GM21576 (cell line): ENCODE data around the gene KEAP1.
"Not testable (repeated sequence)": the region's sequence is repeated elsewhere in the genome, so short reads cannot be mapped to it uniquely, and the experiment has no call there.

Experiments used
- ATAC-seq: cut with Tn5 transposase; IDR thresholded peaks from one replicate; pipeline ENCODE4 v1.9.1; 2021; ENCODE audit warnings: mild to moderate bottlenecking, moderate library complexity; ENCODE audit not compliant: unreplicated experiment

KEAP1 gene

DNA sequence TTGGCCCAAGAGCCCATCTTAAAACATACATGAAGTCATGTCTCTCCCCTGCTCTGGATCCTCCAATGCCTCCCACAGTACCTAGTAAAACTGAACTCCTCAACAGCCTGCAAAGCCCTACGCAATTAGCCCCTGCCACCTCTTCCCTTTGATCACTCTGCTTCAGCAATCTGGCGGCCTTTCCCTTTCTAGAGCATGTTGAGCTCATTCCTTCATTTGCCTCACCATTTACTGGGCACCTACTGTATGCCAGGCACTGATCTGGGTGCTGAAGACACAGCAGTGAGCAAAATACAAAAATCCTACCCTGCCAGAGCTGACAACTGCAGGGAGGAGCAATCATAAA lies 2.9 kb downstream of the KEAP1 start:
- ATAC-seq, result no peak

DNA sequence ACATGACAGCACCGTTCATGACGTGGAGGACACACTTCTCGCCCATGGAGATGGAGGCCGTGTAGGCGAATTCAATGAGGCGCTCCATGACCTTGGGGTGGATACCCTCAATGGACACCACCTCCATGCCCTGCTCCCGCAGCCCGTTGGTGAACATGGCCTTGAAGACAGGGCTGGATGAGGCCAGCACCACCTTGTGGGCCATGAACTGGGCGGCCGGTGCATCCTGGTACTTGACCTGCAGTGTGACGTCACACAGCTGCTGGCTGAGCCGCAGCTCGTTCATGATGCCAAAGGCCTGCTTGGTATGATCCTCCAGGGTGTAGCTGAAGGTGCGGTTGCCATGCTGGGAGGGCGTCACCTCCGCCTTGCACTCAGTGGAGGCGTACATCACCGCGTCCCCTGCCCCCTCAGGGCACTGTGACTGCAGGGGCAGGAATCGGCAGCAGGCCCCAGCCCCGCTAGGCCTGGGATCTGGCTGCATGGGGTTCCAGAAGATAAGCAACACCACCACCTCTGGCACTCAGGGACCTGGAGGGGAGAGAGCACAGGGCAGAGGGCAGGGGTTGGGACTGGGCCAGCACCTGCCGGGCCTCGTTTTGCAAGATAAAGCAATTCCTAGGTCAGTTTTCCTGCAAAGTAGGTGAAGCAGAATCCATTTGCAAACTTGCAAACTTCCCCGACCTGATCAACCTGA lies 3.5 kb downstream of the KEAP1 start:
- no peak for ATAC-seq

DNA sequence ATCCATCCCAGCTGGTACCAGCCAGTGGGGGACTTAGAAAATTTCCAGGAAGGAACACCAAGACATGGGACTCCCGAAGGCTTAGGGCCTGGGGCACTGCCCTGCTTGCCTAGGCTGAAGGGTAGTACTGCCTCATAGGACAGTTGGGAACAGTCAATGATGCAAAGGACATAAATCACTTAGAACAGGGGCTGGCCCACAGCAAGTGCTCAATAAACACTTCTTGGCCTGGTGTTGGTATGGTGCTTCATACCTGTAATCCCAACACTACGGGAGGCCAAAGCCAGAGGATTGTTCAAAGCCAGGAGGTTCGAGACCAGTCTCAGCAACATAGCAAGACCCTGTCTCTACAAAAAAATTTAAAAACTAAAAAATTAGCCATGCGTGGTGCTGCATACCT lies 5.8 kb downstream of the KEAP1 start:
- no peak for ATAC-seq

DNA sequence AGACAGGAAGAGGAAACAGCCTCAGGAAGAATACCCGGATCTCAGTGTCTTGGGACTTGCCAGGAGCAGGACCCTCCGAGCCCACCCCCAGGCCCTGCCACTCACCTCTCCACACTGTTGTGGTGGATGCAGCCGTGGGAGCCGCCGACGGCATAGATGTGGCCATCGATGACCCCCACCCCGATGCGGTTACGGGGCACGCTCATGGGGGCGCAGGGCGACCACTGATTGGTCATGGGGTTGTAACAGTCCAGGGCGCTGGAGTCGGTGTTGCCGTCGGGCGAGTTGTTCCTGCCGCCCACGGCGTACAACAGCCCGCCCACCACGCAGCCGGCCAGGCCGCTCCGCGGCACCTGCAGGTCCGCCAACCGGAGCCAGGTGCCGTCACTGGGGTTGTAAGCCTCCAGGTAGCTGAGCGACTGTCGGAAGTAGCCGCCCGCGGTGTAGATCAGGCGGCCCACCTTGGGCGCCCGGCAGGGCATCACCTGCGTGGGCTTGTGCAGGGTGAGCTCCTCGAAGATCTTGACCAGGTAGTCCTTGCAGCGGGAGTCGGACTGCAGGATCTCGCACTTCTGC lies 11.6 kb downstream of the KEAP1 start:
- ATAC-seq, result no peak

DNA sequence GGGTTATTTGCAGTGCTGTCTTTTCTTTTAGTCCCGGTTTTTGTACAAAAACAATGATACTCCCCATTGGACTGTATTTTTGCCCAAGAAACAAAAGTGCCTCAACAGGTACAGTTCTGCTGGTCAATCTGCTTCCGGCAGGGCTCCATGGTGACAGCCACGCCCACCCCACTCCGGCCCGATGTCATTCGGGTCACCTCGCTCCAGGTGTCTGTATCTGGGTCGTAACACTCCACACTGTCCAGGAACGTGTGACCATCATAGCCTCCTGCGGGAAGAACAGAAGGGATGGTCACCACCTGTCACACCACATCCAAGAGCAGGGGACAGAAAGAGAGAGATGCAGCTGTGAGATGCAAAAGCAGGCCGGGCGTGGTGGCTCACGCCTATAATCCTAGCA lies 16.6 kb downstream of the KEAP1 start:
- ATAC-seq, result no peak

DNA sequence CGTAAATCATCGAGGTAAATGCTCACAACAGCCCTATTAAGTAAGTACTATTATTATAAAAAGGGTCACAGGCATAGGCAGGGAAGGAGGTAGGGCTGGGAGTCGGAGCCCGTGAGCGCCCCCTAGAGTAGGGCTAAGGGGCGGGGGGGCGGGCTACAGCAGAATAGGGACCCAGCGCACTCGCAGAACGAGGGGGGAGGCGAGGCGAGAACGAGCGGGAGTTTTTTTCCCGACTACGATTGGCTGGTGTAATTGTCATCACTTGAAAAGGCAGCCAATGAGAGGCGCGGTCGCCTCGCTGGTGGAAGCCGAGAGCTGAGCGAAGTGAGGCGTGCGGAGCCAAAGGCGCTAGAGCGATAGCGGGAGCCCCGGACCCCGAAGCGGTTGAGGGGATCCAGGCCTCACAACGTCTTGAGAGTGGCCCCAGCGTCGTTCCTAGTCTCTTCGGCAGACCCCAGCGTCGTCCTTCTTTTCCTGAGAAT lies 24.2 kb downstream of the KEAP1 start:
- no peak for ATAC-seq

DNA sequence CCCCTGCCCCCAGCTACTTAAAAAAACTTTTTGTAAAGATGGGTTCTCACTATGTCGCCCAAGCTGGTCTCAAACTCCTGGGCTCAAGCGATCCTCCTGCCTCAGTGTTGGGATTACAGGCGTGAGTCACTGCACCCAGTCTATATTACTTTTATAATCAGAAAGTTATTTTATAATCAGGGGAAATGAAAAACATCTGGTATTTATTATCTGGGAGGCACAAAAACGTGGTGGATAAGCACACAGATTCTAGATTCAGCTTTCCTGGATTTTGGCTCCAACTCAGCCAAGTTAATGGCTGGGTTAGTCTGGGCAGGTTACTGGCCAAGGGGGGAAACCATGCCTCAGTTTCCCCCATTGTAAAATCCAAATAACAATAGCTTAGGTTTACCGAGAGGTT lies 24.7 kb downstream of the KEAP1 start:
- ATAC-seq, result no peak

DNA sequence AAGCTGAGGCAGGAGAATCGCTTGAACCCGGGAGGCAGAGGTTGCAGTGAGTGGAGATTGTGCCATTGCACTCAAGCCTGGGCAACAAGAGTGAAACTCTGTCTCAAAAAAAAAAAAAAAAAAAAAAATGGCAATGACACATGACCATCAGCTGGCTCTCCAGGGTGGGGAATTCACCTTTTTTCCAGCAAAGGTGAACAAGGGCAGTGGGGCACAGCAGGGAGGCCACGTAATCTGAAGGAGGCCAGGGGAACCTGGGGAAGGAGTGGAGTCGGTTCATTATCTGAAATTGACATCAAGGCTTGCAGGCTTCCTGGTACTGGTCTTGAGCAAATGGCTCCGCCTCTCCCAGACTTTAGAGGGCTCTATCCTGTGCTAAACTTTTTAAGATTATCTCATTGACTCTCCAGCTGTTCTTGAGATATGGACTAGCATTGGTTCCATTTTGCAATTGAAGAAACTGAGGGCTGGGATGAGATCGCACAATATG lies 28.1 kb downstream of the KEAP1 start:
- ATAC-seq, result no peak

DNA sequence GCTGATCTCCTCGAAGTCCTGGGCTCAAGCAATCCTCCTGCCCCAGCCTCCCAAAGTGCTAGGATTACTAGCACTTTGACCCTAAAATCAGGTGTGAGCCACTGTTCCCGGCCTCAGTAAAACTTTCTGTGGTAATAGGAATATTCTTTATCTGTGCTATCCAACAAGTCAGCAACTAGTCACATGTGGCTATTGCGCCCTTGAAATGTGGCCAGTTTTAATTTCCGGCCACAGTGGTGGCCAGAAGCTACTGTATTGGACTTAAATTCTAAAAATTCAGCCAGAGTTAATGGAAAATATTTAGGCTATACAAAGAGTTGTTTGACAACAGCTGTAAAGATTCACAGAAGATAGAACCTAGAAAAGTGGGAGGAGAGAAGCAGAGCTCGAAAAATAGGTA lies 30.0 kb downstream of the KEAP1 start:
- no peak for ATAC-seq

DNA sequence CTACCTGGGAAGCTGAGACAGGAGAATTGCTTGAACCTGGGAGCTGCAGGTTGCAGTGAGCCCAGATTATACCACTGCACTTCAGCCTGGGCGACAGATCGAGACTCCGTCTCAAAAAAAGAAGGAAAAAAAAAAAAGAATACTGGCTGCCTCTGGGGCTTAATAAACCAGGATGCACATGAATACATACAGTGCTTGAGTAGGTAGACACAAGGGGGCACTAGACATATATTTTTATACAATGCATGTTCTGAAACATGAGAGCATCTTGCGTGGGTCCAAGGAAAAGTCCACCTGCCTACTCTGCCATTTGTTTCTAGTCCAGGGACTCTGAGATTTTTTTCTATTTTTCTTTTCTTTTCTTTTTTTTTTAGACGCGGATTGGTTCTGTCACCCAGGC lies 31.2 kb downstream of the KEAP1 start:
- no peak for ATAC-seq

DNA sequence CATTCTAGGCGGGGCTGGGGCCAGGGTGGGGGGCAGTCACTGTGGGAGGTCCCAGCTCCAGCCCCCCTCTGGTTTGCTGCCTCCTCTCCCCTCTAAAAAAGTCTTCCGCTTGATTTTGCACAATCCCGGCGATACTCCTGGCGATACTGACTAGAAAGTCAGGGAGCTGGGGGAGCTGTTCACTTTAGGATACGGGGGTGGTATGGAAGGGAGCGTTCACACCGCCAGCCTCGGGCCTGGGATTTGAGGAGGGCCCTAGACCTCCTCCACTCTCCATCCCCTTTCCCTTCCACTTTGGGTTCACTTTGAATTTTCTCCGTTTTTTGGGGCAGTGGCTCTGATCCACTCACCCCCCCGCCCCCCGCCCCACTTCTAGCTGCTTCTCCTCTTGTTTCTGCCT lies 35.0 kb downstream of the KEAP1 start:
- ATAC-seq, result no peak

DNA sequence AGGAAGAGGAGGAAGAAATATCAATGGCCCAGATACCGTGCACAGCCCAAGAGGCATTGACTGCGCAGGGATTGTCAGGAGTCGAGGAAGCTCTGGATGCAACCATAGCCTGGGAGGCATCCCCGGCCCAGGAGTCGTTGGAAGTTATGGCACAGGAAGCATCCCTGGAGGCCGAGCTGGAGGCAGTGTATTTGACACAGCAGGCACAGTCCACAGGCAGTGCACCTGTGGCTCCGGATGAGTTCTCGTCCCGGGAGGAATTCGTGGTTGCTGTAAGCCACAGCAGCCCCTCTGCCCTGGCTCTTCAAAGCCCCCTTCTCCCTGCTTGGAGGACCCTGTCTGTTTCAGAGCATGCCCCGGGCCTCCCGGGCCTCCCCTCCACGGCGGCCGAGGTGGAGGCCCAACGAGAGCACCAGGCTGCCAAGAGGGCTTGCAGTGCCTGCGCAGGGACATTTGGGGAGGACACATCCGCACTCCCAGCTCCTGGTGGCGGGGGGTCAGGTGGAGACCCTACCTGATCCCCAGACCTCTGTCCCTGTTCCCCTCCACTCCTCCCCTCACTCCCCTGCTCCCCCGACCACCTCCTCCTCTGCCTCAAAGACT lies 36.0 kb downstream of the KEAP1 start:
- ATAC-seq, result no peak

DNA sequence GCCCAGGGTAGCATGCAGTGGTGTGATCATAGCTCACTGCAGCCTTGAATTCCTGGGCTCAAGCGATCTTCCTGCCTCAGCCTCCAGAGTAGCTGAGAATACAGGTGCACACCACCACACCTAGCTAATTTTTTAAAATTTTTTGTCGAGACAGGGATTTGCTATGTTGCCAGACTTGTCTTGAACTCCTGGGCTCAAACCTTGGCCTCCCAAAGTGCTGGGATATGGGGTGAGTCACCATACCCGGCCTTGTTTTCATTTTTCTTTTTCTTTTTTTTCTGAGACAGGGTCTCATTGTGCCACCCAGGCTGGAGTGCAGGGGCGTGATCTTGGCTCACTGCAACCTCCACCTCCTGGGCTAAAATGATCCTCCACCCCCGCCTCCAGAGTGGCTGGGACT lies 38.7 kb downstream of the KEAP1 start:
- no peak for ATAC-seq

DNA sequence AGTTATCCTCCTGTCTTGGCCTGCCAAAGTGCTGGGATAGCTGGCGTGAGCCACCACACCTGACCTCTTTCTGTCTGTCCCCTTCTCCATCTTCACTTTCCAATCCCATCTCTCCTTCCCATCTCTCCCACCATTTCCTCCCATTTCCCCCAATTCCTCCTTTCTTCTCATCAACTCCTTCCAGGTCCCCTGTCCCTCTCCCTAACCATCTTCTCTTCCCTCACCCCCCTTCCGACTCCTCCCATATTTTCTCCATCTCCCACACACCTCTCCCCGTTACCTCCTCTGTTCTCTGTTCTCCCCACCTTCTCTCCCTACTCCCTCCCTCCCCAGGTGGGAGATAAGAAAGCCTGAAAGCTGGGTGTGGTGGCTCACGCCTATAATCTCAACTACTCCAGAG lies 40.6 kb downstream of the KEAP1 start:
- ATAC-seq, result no peak

DNA sequence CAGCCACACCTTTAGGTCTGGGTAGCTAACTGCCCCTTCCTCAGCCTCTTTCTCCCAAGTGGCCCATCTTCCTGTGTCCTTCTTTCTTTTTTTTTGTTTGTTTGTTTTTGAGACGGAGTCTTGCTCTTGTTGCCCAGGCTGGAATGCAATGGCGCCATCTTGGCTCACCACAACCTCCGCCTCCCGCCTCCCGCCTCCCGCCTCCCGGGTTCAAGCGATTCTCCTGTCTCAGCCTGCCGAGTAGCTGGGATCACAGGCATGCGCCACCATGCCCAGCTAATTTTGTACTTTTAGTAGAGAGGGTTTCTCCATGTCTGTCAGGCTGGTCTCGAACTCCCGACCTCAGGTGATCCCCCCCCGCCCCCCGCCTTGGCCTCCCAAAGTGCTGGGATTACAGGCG lies 41.1 kb downstream of the KEAP1 start:
- ATAC-seq, result not testable (repeated sequence)

DNA sequence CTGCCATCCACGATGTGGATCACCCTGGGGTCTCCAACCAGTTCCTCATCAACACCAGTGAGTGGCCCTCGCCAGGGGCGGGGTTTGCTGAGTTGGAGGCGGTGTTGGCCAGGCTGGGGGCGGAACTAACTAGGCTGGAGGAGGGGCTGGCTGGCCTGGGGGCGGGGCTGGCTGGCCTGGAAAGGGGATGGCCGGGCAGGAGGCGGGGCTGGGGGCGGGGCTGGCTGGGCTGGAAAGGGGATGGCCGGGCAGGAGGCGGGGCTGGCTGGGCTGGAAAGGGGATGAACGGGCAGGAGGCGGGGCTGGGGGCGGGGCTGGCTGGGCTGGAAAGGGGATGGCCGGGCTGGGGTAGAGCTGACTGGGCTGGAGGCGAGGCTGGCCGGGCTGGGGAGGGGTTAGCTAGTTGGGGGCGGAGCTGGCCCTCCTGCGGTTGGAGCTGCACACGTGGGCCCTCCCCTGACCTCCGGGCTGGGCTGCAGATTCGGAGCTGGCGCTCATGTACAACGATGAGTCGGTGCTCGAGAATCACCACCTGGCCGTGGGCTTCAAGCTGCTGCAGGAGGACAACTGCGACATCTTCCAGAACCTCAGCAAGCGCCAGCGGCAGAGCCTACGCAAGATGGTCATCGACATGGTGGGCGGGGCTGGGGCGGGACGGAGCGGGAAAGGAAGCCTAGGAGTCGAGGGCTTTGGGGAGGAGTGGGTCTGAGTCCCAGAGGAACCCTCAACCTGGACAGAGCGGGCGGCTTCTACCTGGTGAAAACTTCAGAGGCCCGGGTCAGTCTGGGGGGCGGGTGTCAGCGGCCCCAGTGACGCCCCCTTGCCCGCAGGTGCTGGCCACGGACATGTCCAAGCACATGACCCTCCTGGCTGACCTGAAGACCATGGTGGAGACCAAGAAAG lies 41.9 kb downstream of the KEAP1 start:
- peak; percentile 81 for ATAC-seq

DNA sequence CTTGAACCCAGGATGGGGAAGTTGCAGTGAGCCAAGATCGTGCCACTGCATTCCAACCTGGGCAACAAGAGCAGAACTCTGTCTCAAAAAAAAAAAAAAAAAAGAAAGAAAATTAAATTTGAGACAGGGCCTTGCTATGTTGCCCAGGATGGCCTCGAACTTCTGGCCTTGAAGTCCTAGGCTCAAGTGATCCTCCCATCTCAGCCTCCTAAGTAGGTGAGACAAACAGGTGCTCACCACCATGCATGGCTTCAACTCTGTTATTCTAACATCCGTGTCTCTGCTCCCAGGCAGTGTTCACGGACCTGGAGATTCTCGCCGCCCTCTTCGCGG lies 42.5 kb downstream of the KEAP1 start:
- ATAC-seq, result no peak

DNA sequence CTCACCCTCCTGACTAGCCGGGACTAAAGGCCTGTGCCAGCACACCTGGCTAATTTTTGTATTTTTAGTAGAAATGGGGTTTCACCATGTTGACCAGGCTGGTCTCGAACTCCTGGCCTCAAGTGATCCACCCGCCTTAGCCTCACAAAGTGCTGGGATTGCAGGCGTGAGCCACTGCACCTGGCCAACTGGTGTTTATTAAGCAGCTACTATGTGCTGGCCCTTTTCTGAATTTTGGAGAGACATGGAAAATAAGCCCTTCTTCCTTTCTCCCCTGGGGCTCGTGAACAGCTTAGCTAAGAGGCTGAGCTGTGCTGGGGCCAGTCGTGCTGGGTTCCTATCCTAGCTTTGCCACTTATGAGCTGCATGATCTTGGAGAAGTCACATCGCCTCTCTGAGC lies 44.4 kb downstream of the KEAP1 start:
- ATAC-seq, result not testable (repeated sequence)

DNA sequence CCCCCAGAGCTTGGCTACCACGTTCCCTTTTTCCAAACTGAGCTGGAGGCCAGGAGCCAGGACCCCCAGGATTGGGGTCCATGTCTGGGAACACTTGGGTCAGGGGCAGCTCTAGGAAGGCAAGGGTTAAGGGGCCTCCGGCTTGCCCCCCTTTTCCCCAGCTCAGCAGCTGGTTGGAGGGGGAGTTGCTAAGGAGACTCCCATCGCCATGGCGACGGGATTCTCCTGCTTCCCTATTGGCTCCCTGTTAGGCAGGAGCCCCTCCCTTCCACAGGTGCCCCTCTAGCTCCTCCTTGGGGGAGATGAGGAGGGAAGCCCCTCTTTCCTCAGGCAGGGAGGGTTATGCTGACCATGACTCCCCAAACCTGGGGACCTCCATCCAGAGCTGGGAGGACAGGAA lies 48.9 kb downstream of the KEAP1 start:
- ATAC-seq, result no peak

DNA sequence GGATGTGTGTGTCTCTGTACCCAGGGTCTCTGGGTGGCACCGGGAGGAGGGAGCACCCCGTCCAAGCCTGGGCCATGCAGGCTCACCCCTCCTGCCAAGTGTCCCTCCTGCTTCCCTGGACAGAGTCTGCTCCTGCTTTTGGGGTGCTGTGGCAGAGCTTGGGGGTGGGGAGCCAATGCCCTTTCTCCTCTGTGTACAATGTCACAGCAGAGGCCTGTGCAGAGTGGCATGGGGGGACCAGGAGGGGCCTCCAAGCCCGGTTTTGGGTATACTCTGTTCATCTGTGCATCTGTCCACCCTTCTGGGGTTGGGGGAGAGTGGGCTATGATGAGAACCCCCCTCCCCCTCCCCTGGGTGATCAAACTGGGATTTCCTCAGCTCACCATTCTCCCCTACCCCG lies 49.3 kb downstream of the KEAP1 start:
- no peak for ATAC-seq

DNA sequence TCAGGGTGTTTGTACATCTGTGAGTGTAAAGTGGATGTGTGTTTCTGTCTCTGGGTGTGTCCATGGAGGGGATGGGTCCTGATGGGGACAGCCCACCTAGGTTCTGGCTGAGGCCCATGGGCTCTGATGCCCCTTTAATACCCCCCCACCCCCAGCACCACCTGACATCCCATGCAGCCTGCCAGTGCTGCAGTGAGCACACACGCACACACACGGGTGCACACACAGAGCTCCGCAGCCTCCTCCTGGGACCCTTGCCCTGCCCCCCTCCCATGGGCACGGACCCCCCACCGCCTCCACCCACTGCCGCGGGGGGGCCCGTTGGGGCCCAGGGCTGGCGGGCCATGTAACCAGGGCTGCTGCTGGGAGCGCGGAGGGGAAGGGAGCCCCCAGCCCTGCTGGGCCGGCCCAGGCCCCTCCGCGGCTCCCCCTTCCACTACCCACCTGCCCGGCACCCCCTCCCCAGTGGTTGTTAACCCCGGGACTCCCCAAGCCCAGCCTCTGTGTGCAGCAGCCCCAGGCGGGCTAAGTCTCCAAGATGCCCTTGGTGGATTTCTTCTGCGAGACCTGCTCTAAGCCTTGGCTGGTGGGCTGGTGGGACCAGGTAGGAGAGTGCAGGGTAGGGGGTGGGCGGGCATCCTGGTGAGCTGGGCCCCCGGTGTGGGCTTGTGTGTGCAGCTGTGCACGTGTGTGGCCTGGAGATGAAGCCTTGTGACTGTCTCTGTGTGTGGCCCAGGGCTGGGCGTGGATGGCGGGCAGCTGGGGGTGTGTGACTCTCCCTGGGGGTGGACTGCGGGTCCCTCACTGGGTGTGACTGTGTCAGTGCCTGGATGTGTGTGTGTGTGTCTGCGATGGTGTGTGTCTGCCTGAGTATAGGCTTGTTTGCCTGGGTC lies 50.2 kb downstream of the KEAP1 start:
- ATAC-seq, result no peak
